Loucy (cell line): Measurements from ENCODE around the gene PYROXD2.

ENCODE experiments used
- H2AFZ ChIP-seq: fragments of 200-600 bp; sonication (generic); 2 replicates; pipeline ENCODE4 v1.6.0; 2016; ENCODE audit warnings: antibody characterized with exemption, mild to moderate bottlenecking, low read length, moderate library complexity
- H3F3A ChIP-seq: fragments of 200-600 bp; 2 replicates; pipeline ENCODE4 v1.6.0; 2016; ENCODE audit warnings: antibody characterized with exemption, low read depth, mild to moderate bottlenecking
- H3K27me3 ChIP-seq: fragments of 200-600 bp; sonication (generic); 2 replicates; pipeline ENCODE4 v1.6.1; 2014; ENCODE audit warnings: low read length, mild to moderate bottlenecking; ENCODE audit not compliant: insufficient read depth, poor library complexity, severe bottlenecking
- H3K36me3 ChIP-seq: fragments of 200-600 bp; sonication (generic); 2 replicates; pipeline ENCODE4 v1.6.1; 2016; ENCODE audit warnings: low read length; ENCODE audit not compliant: insufficient read depth
- H3K4me1 ChIP-seq: fragments of 200-600 bp; sonication (generic); 2 replicates; pipeline ENCODE4 v1.5.1; 2014; ENCODE audit warnings: low read length, mild to moderate bottlenecking; ENCODE audit not compliant: insufficient read depth, poor library complexity, severe bottlenecking
- H3K4me2 ChIP-seq: fragments of 200-600 bp; sonication (generic); 2 replicates; pipeline ENCODE4 v1.6.0; 2014; ENCODE audit warnings: antibody characterized with exemption, low read length, low read depth, mild to moderate bottlenecking; ENCODE audit not compliant: poor library complexity, severe bottlenecking
- H3K4me3 ChIP-seq: fragments of 200-600 bp; sonication (generic); 2 replicates; pipeline ENCODE4 v1.5.1; 2014; ENCODE audit warnings: low read length, mild to moderate bottlenecking, mixed read lengths; ENCODE audit not compliant: poor library complexity, severe bottlenecking
- H3K79me2 ChIP-seq: fragments of 200-600 bp; sonication (generic); 2 replicates; pipeline ENCODE4 v1.6.1; 2014; ENCODE audit warnings: low read length; ENCODE audit not compliant: insufficient read depth
- H3K9ac ChIP-seq: fragments of 200-600 bp; sonication (generic); 2 replicates; pipeline ENCODE4 v1.6.0; 2014; ENCODE audit warnings: mild to moderate bottlenecking, low read depth, low read length, moderate library complexity; ENCODE audit not compliant: poor library complexity, severe bottlenecking
- H3K9me2 ChIP-seq: fragments of 200-600 bp; sonication (generic); replicated peaks from 2 replicates; pipeline ENCODE4 v1.6.1; 2016; ENCODE audit warnings: low read depth, low read length, mixed read lengths
- H3K9me3 ChIP-seq: fragments of 200-600 bp; sonication (generic); 2 replicates; pipeline ENCODE4 v1.6.1; 2014; ENCODE audit warnings: mild to moderate bottlenecking, antibody characterized with exemption, low read length, low read depth; ENCODE audit not compliant: insufficient read depth
- H4K20me1 ChIP-seq: fragments of 200-600 bp; sonication (generic); 2 replicates; pipeline ENCODE4 v1.6.0; 2014; ENCODE audit warnings: antibody characterized with exemption, low read length, mild to moderate bottlenecking; ENCODE audit not compliant: insufficient read depth, poor library complexity, severe bottlenecking
- CTCF ChIP-seq: fragments of 200-600 bp; sonication (generic); conservative IDR thresholded peaks from 2 replicates; pipeline ENCODE4 v1.5.1; 2014; ENCODE audit warnings: mild to moderate bottlenecking, antibody characterized with exemption, low read length
- EZH2phosphoT487 ChIP-seq: fragments of 200-600 bp; IDR thresholded peaks from 2 replicates; pipeline ENCODE4 v1.6.1; 2018; ENCODE audit warnings: antibody characterized with exemption, mild to moderate bottlenecking, moderate library complexity, borderline replicate concordance

PYROXD2 gene

GRCh38 chr10:98361131-98362025 is 53.6 kb downstream of the PYROXD2 start:
- Histone ChIP-seq H3K27me3 (no peaks in the 10 kb centered on the region), H2AFZ (no peak overlapping the region), H4K20me1 (no peaks in the 10 kb centered on the region), H3F3A (no peaks in the 10 kb centered on the region), H3K9ac (no peak overlapping the region), H3K9me2 (no peaks in the 10 kb centered on the region), H3K4me1 (no peaks in the 10 kb centered on the region), H3K36me3 (no peaks in the 10 kb centered on the region), H3K4me2 (no peak overlapping the region), H3K79me2 (no peaks in the 10 kb centered on the region), H3K9me3 (no peaks in the 10 kb centered on the region), H3K4me3 (no peak overlapping the region)
- TF ChIP-seq EZH2phosphoT487, result no peak
- TF ChIP-seq CTCF, result no peak

GRCh38 chr10:98357194-98357822 is 57.7 kb downstream of the PYROXD2 start:
- Histone ChIP-seq H3K4me2 (no peak overlapping the region), H3F3A (no peaks in the 10 kb centered on the region), H3K9me2 (no peaks in the 10 kb centered on the region), H4K20me1 (no peaks in the 10 kb centered on the region), H3K4me3 (no peak overlapping the region), H3K4me1 (no peaks in the 10 kb centered on the region), H3K79me2 (no peaks in the 10 kb centered on the region), H2AFZ (no peak overlapping the region), H3K27me3 (peaks cover 17% of the 10 kb centered on the region), H3K36me3 (no peaks in the 10 kb centered on the region), H3K9me3 (no peaks in the 10 kb centered on the region), H3K9ac (no peak overlapping the region)
- TF ChIP-seq EZH2phosphoT487 (no peak), CTCF (no peak)

- TF ChIP-seq CTCF, result no peak
- TF ChIP-seq EZH2phosphoT487, result no peak
- Histone ChIP-seq H3F3A (no peaks in the 10 kb centered on the region), H3K9me2 (no peaks in the 10 kb centered on the region)
Measured at GRCh38 chr10:98354491-98354890, 60.5 kb downstream of the PYROXD2 start.

More at GRCh38 chr10:98354491-98354890, 60.5 kb downstream of the PYROXD2 start:
- Histone ChIP-seq H3K36me3 (no peaks in the 10 kb centered on the region), H3K79me2 (no peaks in the 10 kb centered on the region), H4K20me1 (no peaks in the 10 kb centered on the region), H3K9ac (no peak overlapping the region), H3K4me2 (no peak overlapping the region), H3K27me3 (peaks cover 17% of the 10 kb centered on the region), H3K4me3 (no peak overlapping the region), H3K9me3 (no peaks in the 10 kb centered on the region), H3K4me1 (peaks cover under 1% of the 10 kb centered on the region), H2AFZ (no peak overlapping the region)
